Activated CD4-positive, alpha-beta T cell treated with anti-CD3 and anti-CD28 coated beads for 24 hours (primary cell): Measurements from ENCODE around the gene ACER3.

Experiments used
- DNase-seq, 2 donors: peaks; one replicate each; pipeline ENCODE4 v3.0.0-alpha.2; 2020; ENCODE audit warnings: low read depth in 2 of 2

ACER3 gene

DNA sequence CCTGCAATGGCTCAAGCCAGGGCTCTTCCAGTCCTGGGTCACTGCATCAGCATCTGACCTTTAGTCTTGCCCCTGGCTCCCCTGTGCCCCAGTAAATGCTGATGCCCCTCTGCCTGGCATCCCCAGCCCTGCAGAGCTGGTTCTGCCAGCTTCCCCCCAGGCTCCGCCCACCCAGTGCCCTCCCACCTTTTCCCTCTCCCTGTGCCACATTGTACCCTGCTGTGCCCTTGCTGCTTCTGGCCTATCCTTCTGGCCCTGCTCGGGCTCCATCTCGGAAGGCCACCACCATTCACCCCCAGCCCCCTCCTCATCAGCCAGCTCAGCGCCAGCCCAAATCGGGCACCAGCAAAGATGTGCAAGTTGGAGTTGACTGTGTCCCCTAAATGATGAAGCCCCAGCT, 213.5 kb downstream of the ACER3 start:
- DNase-seq = no peak

DNA sequence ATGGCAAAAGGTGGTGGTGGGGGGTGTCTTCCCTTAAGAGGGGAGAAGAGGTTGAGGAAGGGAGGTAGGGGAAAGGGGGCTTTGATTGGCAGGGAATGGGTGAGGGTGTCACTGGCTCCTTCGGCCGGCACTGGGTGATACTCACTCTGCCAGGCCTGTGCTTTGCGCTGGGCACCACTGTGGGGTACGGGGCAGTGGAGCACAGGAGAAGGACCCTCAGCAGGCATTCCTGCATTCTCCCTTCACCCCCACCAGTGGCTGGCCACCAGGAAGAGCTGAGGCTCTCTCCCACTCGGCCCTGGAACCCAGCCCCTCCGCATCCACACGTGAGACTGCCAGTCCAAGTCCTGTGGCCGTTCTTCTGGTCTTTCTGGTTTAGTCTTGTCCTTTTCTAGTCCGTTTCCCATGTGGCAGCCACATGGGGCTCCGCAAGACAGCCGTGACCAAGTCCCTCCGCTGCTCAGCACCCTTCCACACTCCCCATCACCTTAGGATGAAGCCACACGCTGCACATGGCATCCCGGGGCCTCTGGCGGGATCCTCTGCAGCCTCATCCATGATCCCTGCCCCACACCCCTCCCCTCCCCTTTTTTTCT, 214.0 kb downstream of the ACER3 start:
- DNase-seq = no peak

DNA sequence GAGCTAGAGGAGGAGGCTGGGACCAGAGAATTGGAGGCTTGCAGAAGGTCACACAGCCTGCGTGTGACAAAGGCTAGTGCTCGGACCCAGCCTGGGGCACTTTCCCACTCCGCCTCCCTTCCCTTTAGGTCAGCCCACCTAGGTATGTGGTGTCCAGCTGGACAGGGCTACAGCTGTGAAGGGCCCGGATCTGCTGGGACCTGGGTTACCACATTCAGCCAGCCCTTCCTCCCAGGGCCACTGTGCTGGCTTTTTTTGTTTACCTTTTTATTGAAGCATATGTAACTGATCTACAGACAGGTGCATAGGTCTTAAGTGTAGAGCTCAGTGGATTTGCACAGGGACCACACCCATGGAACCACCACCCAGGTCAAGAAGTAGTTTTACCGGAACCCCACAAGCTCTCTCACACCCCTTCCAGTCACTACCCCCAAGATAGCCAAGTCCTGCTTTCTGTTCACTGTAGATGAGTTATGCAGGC, 214.7 kb downstream of the ACER3 start:
- DNase-seq = no peak
